Measurements from ENCODE around the gene MPC1.
A peak's percentile ranks its signal among the peaks of the same experiment; 100 is the strongest.
"Not testable (repeated sequence)": the region's sequence is repeated elsewhere in the genome, so short reads cannot be mapped to it uniquely, and the experiment has no call there.

MPC1 gene

DNA sequence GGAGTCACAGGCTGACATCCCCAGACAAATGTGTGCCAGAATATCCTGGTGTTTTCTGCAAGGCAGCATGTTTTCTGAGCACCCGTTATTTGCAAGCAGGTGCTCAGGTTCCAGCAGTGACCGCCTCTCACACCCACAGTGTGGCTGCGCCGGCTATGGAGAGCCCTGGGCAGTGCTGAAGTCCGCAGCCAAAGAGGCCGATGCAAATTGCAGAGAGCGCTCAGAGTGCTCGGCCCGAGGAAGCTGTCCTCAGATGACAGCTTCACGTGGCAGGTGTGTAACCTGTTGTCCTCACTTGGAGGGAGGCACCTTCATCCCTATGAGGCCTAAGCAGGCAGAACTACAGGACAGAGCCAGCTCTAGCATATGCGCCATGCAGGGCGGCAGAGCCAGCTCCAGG, 23.5 kb upstream of the MPC1 start:
- DNase-seq (ENCODE audit: low spot score) = no peak

DNA sequence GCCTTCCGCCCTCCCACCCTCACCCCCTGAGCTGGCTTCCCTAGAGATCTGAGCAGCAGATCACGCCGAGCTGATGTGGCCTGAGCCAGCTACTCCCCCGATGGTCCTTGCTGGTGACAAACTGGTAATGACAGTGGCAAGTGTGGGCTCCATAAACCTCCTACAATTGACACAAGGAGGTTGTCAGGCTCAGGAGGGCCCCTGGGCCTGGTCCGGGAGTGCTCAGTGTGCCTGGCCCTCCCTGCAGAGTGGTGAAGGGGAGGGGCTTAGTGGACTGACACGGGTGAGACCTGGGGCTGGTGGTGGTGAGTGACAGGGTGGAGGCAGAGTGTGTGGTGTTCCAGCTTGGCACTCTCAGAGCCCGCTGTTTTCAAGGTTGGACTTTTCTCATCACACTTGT, 22.6 kb upstream of the MPC1 start:
- no peak for DNase-seq (ENCODE audit: low spot score)

DNA sequence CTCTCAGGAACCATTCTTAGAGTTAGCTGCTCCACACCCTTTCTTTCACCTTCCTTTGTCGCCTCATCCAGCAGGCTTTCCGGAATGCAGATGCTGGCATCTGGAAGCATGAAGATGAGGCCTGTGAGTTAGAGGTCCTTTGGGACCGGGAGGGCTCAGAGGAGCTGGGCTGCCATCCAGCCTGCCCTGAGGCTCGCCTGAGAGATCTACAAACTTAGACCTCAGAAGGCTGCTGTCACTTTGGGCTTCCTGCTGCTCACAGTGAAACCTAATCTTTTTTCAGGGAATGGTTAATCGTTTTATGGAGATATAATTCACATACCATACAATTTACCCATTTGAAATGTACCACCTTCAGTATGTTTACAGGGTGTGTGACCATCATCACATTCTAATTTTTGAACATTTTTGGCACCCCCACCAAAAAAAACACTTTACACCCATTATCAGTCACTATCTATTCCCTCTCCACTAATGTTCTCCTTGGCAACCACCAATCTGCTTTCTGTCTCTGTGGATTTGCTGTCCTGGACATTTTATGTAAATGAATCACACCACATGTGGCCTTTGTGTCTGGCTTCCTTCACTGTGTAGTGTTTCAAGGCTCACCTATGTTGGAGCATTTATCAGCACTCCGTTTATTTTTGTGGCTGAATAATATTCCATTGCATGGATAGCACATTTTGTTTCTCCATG, 20.0 kb upstream of the MPC1 start:
- peak; percentile 46 for DNase-seq (ENCODE audit: low spot score)

DNA sequence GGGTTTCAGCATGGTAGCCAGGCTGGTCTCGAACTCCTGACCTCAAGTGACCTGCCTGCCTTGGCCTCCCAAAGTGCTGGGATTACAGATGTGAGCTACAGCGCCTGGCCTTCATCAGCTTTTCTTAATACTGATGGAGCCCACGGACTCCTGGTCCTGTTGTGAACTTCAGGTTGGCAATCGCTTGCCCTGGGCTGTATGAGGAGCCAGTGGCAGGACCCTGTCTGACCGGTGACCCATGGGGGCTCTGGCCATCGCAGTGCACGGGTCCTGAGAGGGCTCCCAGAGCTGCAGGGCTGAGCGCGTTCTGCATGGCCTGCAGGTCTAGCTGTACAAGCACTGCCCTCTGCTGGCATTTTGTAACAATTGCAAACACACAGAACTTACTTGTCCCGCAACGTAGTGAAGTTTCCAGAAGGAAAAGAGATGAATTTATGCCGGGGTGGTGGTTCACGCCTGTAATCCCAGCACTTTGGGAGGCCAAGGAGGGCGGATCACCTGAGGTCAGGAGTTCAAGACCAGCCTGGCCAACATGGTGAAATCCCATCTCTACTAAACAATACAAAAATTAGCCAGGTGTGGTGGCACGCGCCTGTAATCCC, 18.0 kb upstream of the MPC1 start:
- DNase-seq (ENCODE audit: low spot score) = peak; percentile 36

DNA sequence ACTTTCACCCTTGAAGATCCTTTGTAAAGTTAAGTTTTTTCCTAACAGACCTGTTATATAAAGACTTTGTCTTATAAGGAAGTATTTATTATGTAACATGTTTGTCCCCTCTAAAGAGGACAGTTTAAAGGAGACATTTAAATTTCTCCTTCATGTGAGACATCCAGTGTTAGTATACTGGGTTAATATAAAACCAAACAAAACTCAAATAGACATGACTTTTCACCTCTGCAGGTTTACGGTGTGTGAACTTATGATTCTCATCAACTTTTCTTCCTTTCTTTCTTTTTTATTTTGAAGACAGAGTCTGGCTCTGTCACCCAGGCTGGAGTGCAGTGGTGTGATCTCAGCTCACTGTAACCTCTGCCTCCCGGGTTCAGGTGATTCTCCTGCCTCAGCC, 17.4 kb upstream of the MPC1 start:
- DNase-seq (ENCODE audit: low spot score) = no peak

DNA sequence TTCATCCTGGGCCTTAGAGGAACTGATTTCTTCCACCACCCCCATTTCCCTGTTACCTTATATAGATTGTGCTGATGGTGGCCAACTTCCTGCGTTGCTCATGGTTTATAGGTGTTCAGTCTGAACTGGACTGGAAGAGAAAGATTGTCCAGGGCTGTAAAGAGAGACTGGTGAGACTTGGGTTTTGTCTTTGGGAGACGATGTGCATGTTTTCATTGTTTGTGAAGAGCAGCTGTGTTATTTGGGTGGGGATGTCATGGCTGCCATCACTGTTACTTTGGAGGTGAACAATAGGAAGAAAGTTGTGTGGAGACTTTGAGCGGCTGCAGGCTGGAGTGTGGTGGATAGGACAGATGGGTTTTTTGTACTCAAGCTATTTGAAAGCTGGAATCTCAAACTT, 15.6 kb upstream of the MPC1 start:
- no peak for DNase-seq (ENCODE audit: low spot score)

DNA sequence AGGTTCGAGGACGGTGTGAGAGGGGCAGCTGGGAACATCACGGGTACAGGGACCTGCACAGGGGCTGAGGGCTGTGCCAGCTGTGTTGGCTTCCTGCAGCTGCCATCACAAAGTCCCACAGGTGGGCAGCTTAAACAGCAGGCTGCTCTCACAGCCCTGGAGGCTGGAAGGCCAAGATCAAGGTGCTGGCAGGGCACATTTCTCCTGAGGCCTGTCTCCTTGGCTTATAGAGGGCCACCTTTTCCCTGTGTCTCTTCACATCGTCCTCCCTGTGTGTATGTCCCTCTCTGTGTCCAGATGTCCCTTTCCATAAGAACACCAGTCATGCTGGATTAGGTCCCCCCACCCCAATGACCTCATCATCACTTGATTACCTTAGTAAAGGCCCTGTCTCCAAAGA, 15.1 kb upstream of the MPC1 start:
- DNase-seq (ENCODE audit: low spot score) = no peak

DNA sequence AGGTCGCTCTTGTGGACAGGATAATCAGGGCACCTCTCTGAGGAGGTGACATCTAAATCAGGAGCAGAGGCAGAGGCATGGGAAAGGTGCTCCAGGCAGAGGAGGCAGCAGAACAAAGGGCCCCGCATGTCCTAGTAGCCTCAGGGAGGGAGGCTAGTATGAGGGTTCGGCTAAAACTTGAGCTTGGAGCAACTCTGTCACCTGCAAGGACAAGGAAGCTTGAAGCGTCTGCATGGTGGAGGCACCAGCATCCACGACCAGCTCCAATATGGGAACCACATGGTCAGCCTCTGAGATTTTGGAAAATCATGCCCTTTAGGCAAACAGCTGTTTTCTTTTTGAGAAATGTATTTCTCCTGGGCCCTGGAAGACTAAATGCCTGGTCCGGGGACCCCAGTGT, 13.0 kb upstream of the MPC1 start:
- DNase-seq (ENCODE audit: low spot score) = no peak

DNA sequence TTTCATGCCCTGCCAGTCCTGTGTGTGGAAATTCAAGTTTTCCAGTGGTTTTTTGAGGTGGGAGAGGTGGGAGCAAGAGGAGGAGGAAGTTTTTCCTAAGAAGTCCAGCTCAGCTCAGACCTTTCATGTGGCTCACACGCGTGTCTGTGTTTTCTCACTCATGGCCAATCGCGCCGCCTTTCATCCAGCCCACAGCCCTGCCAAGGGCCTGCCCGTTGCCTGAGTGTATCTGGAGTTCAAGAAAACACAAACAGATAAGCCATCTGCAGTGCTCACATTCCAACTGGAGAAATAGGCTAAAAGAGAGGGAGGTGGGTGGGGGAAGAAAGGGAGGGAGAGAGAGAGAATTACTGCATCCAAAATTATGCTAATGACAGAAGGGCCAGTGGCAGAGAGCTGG, 12.6 kb upstream of the MPC1 start:
- DNase-seq (ENCODE audit: low spot score) = no peak

DNA sequence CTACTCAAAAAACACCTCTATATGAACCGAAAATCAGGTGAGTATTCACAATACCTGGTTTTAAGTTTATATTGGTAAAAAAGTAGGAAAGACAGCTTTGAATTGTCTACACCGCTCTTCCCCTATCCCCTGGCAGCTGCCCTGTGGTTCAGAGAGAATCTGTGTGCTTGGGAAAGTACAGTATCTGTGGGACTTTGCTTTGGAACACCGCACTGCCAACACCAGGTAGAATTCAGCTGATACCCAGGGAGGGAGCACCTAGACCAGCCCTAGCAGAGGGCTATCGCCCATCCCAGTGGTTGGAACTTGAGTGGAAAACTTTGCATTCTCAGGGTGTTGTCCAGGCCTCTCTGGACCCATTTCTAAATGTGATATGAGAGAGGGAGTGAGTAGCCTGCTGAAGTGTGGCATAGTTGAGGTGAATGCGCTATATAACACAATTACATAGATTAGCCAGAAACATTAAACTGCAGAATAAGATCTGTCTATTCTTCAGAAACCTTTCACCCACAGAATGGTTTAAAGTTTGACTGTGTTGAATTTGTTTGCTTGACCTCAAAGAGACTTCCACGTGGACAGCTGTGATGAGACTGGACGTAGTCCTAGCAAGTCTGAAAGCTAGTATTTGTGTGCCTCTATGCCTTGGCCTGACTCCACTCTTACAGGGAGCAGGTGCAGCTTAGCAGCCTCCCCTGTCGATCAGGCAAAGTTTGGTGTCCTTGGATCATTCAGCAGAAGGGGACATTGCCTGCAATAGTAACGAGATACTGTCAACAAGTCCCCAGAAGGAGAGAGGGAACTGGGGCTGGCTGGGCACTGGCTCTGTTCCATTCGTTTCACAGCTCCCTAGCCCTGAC, 11.5 kb upstream of the MPC1 start:
- DNase-seq (ENCODE audit: low spot score) = no peak

DNA sequence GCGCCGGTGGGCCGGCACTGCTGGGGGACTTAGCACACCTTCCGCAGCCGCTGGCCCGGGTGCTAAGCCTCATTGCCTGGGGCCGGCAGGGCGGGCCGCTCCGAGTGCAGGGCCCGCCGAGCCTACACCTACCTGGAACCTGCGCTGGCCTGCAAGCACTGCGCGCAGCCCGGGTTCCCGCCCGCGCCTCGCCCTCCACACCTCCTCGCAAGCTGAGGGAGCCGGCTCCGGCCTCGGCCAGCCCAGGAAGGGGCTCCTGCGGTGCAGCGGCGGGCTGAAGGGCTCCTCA, 10.7 kb upstream of the MPC1 start:
- DNase-seq (ENCODE audit: low spot score) = no peak

DNA sequence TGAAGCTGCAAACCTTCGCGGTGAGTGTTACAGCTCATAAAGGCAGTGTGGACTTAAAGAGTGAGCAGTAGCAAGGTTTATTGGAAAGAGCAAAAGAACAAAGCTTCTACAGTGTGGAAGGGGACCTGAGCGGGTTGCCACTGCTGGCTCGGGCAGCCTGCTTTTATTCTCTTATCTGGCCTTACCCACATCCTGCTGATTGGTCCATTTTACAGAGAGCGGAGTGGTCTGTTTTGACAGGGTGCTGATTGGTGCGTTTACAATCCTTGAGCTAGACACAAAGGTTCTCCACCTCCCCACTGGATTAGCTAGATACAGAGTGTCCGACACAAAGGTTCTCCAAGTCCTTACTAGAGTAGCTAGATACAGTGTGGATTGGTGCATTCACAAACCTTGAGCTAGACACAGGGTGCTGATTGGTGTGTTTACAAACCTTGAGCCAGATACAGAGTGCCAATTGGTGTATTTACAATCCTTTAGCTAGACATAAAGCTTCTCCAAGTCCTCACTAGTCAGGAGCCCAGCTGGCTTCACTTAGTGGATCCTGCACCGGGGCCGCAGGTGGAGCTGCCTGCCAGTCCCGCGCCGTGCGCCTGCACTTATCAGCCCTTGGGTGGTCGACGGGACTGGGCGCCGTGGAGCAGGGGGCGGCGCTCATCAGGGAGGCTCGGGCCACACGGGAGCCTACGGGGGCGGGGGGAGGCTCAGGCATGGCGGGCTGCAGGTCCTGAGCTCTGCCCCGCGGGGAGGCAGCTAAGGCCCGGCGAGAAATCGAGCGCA, 10.2 kb upstream of the MPC1 start:
- DNase-seq (ENCODE audit: low spot score) = not testable (repeated sequence)

DNA sequence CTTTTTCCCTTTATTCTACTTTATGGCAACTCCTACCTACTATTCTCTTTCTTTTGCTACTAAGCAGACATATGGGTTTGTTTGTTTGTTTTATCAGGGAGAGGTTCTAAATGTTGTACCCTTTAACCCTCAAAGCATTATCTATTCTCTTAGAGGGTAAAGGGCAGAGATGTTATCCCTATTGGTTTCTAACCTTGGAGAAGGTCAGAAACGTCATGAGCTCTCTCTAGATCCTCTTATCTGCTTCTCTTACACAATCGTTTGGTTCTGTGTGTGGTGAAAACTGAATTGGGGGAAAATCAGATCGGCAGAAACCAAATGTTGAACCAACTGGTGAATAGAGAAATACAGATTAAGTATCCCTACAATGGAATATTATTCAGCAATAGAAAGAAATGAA, 6.4 kb upstream of the MPC1 start:
- DNase-seq (ENCODE audit: low spot score) = no peak

DNA sequence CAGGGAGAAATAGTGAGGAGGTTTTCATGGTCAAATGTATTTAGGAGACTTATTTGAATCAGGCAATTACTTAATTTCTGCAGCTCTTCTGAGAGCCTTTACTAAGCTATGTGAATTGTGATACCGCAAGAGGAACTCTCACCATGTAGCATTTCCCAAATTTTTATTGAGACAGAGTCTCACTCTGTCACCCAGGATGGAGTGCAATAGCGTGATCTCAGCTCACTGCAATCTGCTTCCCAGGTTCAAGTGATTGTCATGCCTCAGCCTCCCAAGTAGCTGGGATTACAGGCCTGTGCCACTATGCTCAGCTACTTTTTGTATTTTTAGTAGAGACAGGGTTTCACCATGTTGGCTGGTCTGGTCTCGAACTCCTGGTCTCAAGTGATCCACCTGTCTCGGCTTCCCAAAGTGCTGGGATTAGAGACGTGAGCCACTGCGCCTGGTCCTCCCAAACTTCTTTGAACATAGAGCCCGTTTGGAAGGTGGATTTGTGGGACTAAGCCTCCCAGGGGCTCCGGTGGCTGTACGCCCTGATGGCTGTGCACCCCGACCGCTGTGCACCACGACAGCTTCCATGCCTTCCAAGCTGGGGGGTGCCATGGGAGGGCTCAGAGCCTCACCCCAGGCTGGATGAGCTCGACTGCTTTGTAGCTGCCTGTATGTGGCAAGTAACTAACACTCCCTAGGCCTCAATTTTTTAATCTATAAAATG, 5.7 kb upstream of the MPC1 start:
- DNase-seq (ENCODE audit: low spot score) = no peak

DNA sequence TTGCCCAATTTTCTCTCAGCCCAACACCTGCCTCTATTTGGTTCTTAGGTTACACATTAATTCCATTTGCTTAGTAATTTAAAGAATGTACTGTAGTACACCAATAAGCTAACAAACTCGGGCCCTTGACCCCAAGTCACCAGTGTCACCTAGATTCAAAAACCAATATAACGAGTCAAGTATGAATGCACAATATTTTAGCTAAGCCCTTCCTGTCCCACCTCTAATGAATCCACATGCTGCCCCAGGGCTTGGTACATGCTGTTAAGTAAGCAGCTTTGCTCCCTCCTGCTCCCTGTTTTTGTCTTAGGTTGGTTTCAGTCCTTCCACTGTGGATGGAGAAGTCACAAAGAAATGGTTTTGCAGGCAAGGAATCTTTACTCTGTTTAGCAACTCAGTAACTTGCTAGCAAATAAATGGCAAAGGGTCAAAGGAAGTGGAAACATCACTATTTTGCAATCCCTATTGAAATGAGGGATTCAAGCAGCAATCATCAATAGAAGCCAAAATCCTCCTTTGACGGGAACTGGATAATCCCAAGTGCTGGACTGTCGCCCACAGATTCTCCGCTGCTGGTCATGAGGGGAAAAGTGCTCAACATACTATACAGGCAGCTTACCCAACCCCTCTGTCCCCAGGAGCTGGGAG, 5.0 kb upstream of the MPC1 start:
- no peak for DNase-seq (ENCODE audit: low spot score)

DNA sequence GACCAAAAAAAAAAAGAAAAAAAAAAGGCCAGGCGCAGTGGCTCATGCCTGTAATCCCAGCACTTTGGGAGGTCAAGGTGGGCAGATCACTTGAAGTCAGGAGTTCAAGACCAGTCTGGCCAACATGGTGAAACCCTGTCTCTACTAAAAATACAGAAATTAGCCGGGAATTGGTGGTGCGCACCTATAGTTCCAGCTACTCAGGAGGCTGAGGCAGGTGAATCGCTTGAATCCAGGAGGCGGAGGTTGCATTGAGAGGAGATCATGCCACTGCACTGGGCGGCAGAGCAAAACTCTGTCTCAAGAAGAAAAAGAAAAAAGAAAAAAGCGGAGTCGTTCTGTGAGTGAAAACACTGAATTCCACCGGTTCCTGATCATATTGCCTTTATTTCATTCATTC, 4.4 kb upstream of the MPC1 start:
- DNase-seq (ENCODE audit: low spot score) = not testable (repeated sequence)

DNA sequence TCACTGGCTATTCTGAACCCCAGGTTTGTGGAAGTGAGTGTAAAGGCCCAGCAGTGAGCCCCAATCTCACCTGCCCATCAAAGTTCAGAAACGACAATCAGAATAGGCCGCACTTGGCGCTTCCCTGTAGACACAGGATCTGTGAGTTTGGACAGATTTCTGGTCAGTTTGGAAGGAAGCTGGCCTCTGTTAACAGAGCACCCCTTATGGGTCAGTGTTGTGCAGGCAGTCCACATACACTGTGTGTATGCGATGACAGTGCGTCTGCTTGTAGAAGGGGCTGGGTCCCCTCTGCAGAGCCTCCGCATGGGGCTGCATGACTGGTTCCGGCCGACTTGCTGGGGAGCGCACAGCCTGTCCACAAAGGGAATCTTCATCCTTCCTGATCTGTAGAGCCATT, 3.4 kb upstream of the MPC1 start:
- DNase-seq (ENCODE audit: low spot score) = no peak

DNA sequence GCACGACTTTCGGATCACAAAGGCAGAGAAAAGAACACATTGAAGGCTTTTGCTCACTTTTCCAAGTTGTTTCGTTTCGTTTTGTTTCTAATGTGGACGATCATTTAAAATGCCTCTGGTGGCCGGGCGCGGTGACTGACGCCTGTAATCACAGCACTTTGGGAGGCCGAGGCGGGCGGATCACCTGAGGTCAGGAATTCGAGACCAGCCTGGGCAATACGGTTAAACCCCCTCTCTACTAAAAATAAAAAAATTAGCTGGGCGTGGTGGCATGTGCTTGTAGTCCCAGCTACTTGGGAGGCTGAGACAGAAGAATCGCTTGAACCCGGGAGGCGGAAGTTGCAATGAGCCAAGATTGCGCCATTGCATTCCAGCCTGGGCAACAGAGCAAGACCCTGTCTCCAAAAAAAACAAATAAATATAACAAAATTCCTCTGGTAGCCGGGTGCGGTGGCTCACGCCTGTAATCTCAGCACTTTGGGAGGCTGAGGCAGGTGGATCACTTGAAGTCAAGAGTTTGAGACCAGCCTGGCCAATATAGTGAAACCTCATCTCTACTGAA, 1.1 kb upstream of the MPC1 start:
- not testable (repeated sequence) for DNase-seq (ENCODE audit: low spot score)

DNA sequence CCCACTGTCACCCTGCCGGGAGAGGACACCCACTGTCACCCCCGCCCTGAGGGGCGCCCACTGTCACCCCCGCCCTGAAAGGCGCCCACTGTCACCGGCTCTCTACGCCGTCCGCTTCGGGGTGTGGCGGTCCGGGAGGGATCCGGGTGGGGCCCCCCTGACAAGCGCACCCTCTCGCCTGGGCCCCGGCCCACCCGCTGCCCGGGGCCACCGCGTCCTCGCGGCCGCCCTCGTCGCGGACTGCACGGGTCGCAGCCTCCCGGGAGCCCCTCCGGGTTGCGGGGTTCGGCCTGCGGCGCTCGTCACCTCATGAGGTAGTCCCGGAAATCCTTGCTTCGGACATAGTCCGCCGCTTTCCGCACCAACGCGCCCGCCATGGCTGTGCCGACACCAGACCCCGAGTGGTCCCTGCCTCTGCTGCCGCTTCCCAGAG, 224 bp downstream of the MPC1 start:
- no peak for DNase-seq (ENCODE audit: low spot score)

DNA sequence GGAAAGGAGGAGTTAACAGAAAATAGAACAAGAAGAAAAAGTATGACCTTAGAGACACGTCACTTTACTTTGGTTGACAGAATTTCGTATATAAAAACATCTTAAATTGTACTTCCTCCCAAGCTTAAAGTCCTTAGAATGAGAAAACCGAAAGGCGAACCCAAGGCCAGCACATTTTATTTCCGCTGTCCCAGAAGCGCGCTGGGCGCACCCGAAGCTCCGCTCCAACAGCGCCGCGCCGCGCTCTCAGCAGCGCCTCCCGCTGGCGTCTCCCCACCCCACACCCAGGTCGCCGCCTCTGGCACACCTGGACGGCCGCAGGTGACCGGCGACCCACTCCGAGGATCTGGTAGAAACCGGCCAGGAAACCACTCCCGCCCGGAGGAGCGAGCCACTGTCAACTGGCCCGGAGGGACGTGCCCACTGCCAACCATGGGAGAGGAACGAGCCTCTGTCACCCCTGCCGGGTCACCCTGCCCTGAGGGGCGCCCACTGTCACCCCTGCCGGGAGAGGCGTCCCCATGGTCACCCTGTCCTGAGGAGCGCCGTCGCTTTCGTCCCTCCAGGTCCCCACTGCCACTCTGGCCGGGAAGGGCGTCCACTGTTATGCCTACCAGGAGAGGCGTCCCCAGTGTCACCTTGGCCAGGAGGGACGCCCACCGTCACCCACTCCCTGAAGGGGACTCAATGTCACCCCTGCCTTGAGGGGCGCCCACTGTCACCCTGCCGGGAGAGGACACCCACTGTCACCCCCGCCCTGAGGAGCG, 824 bp downstream of the MPC1 start:
- no peak for DNase-seq (ENCODE audit: low spot score)

DNA sequence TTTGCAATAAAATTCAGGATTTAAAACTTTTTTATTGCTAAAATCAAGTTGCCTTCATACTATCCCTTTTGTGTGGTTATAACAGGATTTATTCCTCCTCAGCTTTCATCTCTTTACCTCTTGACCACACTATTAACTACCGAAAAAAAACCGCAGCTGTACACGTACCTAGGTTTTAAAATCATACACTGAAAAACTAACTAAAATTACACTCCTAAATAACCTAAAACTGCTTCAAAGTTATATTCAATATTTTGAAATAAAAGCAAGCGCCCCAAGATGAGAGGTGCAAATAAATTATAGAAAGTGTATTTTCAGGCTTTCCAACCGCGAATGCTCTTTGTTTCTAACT, 1.4 kb downstream of the MPC1 start:
- DNase-seq (ENCODE audit: low spot score) = no peak
